Liver (tissue), 9 donors: ENCODE data around the gene DDX1. TPM values are rescaled to one million over a fixed set of nuclear protein-coding genes. Genes with fewer than 3 reads are reported as not detected.

Experiments used
- DNase-seq: peaks from one replicate; pipeline ENCODE4 v3.0.0-alpha.2; 2017; ENCODE audit warnings: low spot score
- H3K27ac ChIP-seq, 2 donors: one replicate each; pipeline ENCODE4 v1.7.0; 2013; ENCODE audit warnings: inconsistent platforms in 2 of 2, low read length in 2 of 2, control low read depth in 1 of 2, low read depth in 1 of 2, mild to moderate bottlenecking in 1 of 2
- H3K27me3 ChIP-seq, 4 donors: one replicate each; pipeline versions ENCODE4 v1.6.1 to v1.7.0; 2013; ENCODE audit warnings: low read length in 3 of 4, inconsistent platforms in 1 of 4, mild to moderate bottlenecking in 1 of 4, moderate library complexity in 1 of 4; ENCODE audit not compliant: control insufficient read depth in 4 of 4, insufficient read depth in 4 of 4
- H3K36me3 ChIP-seq, 4 donors: one replicate each; pipeline versions ENCODE4 v1.6.1 to v1.7.0; 2013; ENCODE audit warnings: low read length in 3 of 4, mild to moderate bottlenecking in 3 of 4, low read depth in 1 of 4, moderate library complexity in 1 of 4; ENCODE audit not compliant: control insufficient read depth in 4 of 4, insufficient read depth in 3 of 4
- H3K4me1 ChIP-seq, 4 donors: one replicate each; pipeline versions ENCODE4 v1.6.1 to v1.7.0; 2013; ENCODE audit warnings: low read length in 3 of 4, mild to moderate bottlenecking in 3 of 4, moderate library complexity in 1 of 4; ENCODE audit not compliant: control insufficient read depth in 4 of 4, insufficient read depth in 4 of 4
- H3K4me3 ChIP-seq, 3 donors: one replicate each; pipeline versions ENCODE4 v1.6.1 to v1.7.0; 2013; ENCODE audit warnings: low read length in 3 of 3, control low read depth in 1 of 3, low read depth in 1 of 3, mild to moderate bottlenecking in 1 of 3
- H3K9ac ChIP-seq, 2 donors: one replicate each; pipeline ENCODE4 v1.7.0; 2013; ENCODE audit warnings: low read length in 2 of 2, mild to moderate bottlenecking in 2 of 2, moderate library complexity in 2 of 2, control low read depth in 1 of 2, low read depth in 1 of 2
- H3K9me3 ChIP-seq, 4 donors: one replicate each; pipeline versions ENCODE4 v1.6.1 to v1.7.0; 2013; ENCODE audit warnings: low read length in 3 of 4; ENCODE audit not compliant: control insufficient read depth in 4 of 4
- EGR1 ChIP-seq, 2 donors: IDR thresholded peaks; 2 replicates each; pipeline ENCODE4 v1.6.1; 2016 to 2018; ENCODE audit warnings: antibody characterized with exemption in 2 of 2, low read depth in 2 of 2
- FOXA1 ChIP-seq: IDR thresholded peaks from 2 replicates; pipeline ENCODE4 v1.6.1; 2016; ENCODE audit warnings: antibody characterized with exemption
- FOXA2 ChIP-seq: IDR thresholded peaks from 2 replicates; pipeline ENCODE4 v1.6.1; 2016; ENCODE audit warnings: antibody characterized with exemption
- GABPA ChIP-seq, 2 donors: IDR thresholded peaks in 1 of 2; conservative IDR thresholded peaks in 1 of 2; 2 replicates each; pipeline ENCODE4 v1.6.1; 2016; ENCODE audit warnings: antibody characterized with exemption in 2 of 2, mild to moderate bottlenecking in 1 of 2, moderate library complexity in 1 of 2
- HNF4A ChIP-seq, 2 donors: conservative IDR thresholded peaks; 2 replicates each; pipeline ENCODE4 v1.6.1; 2016; ENCODE audit warnings: antibody characterized with exemption in 2 of 2, mild to moderate bottlenecking in 2 of 2
- HNF4G ChIP-seq: IDR thresholded peaks from 2 replicates; pipeline ENCODE4 v1.6.1; 2016; ENCODE audit warnings: antibody characterized with exemption
- JUND ChIP-seq, 2 donors: IDR thresholded peaks; 2 replicates each; pipeline ENCODE4 v1.6.1; 2016; ENCODE audit warnings: antibody characterized with exemption in 2 of 2
- NR2F2 ChIP-seq: IDR thresholded peaks from 2 replicates; pipeline ENCODE4 v1.6.1; 2016; ENCODE audit warnings: antibody characterized with exemption
- RAD21 ChIP-seq, 2 donors: IDR thresholded peaks; 2 replicates each; pipeline ENCODE4 v1.6.1; 2016; ENCODE audit warnings: antibody characterized with exemption in 2 of 2, mild to moderate bottlenecking in 2 of 2
- RXRA ChIP-seq, 2 donors: IDR thresholded peaks; 2 replicates each; pipeline ENCODE4 v1.6.1; 2017 to 2018; ENCODE audit warnings: antibody characterized with exemption in 2 of 2, mild to moderate bottlenecking in 1 of 2
- SP1 ChIP-seq: IDR thresholded peaks from 2 replicates; pipeline ENCODE4 v1.6.1; 2018; ENCODE audit warnings: antibody characterized with exemption, mild to moderate bottlenecking
- TAF1 ChIP-seq: conservative IDR thresholded peaks from 2 replicates; pipeline ENCODE4 v1.6.1; 2016; ENCODE audit warnings: antibody characterized with exemption, mild to moderate bottlenecking
- YY1 ChIP-seq: IDR thresholded peaks from 2 replicates; pipeline ENCODE4 v1.6.1; 2016; ENCODE audit warnings: antibody characterized with exemption, mild to moderate bottlenecking
- WGBS: extraction: QIAGEN DNeasy Blood & Tissue Kit; methylation state at CpG from one replicate; pipeline ENCODE4 v1.1.7; 2013; 5-methylcytosine and 5-hydroxymethylcytosine counted together
- polyA plus RNA-seq, 2 donors: library from polyadenylated mRNA; stranded (reverse) in 1 of 2; unstranded in 1 of 2; fragments of 200-250 nt in 1 of 2; fragments of >200 nt in 1 of 2; fragmentation: Nextera tagmentation in 1 of 2; extraction: Ambion mirVana in 1 of 2; gene quantifications; one replicate each; pipeline versions ENCODE4 v1.2.1 to v1.2.3, GENCODE V29; 2013 to 2015
- total RNA-seq, 2 donors: library from RNA; depleted of rRNA; stranded (reverse); fragments of >200 nt; gene quantifications; one replicate each; pipeline ENCODE4 v1.2.3, GENCODE V29; 2014
- TF ChIP-seq, protein P1 (sequence below): fragments of 150-350 bp; IDR thresholded peaks from 2 replicates; pipeline ENCODE4 v1.5.1; 2017; ENCODE audit warnings: improper control_type of control experiment, low read depth, low read length; ENCODE audit not compliant: missing input control
- TF ChIP-seq, protein P2 (sequence below): IDR thresholded peaks from 2 replicates; pipeline ENCODE4 v1.6.1; 2016; ENCODE audit warnings: antibody characterized with exemption, mild to moderate bottlenecking
- TF ChIP-seq, protein P3 (sequence below): IDR thresholded peaks from 2 replicates; pipeline ENCODE4 v1.6.1; 2016; ENCODE audit warnings: antibody characterized with exemption
- TF ChIP-seq, protein P4 (sequence below): IDR thresholded peaks from 2 replicates; pipeline ENCODE4 v1.6.1; 2016; ENCODE audit warnings: antibody characterized with exemption
- TF ChIP-seq, protein P5 (sequence below): IDR thresholded peaks from 2 replicates; pipeline ENCODE4 v1.6.1; 2016; ENCODE audit warnings: antibody characterized with exemption
- donor health status: healthy.
- donor health status: healthy.
- donor health status: healthy.
- donor health status: healthy.
- donor health status: healthy.

Gene DDX1
- total and polyA plus RNA-seq, 4 donors: 31.7 to 43.9 (median 38.8) TPM

DNA sequence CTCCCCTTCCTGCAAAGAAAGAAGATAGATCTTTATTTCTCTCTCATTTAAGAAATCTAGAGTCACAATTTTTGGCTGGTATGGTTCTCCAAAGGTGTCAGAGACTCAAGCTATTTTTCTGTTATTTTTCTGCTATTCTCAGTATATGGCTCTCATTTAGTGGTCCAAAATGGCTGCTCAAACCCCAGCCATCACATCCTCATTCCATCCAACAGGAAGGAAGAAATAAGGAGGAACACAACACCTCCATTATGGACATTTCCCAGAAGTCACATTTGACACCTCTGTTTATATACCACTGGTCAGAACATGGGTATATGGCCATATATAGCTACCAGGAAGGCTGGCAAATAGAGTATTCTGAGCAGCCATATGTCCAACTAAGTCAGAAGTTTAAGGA lies 7.4 kb upstream of the DDX1 start (continued):
- TF ChIP-seq, protein P1, sequence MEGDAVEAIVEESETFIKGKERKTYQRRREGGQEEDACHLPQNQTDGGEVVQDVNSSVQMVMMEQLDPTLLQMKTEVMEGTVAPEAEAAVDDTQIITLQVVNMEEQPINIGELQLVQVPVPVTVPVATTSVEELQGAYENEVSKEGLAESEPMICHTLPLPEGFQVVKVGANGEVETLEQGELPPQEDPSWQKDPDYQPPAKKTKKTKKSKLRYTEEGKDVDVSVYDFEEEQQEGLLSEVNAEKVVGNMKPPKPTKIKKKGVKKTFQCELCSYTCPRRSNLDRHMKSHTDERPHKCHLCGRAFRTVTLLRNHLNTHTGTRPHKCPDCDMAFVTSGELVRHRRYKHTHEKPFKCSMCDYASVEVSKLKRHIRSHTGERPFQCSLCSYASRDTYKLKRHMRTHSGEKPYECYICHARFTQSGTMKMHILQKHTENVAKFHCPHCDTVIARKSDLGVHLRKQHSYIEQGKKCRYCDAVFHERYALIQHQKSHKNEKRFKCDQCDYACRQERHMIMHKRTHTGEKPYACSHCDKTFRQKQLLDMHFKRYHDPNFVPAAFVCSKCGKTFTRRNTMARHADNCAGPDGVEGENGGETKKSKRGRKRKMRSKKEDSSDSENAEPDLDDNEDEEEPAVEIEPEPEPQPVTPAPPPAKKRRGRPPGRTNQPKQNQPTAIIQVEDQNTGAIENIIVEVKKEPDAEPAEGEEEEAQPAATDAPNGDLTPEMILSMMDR: no peak

DNA sequence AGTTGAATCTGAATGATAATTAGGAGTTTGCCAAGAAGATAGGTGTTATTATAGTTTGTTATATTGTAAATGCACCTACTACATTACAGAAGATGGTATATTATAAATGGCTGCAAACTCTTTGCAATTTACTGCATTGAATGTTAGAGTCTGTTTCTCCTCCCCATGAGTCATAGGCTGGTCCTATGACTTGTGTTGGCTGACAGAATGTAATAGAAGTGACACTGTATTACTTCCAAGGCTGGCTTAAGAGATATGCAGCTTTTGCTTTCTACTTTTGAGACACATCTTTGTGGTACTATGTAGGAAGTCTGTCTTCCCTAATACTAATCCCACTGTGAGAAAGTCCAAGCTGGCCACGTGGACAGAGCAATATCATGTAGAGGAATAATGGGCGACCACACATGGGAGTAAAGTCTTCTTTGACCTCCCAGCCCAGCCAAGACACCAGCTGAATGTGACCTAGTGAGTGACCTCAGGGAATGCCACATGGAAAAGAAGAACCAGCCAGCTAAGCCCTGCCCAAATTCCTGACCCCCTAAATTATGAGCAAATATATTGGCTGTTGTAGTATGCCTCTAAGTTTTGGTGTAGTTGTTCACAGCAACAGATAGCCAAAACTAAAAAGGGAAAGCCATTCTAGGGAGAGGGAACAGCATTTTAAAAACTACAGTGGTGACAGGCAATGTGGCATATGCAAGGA lies 6.8 kb upstream of the DDX1 start:
- Histone ChIP-seq H3K4me3 (no peak overlapping the region), H3K36me3 (no peaks in the 10 kb centered on the region), H3K4me1 (no peaks in the 10 kb centered on the region), H3K9me3 (no peaks in the 10 kb centered on the region), H3K27me3 (no peaks in the 10 kb centered on the region), H3K9ac (no peak overlapping the region), H3K27ac (no peak overlapping the region)
- TF ChIP-seq, protein P1: no peak
- TF ChIP-seq YY1: no peak
- no peak for TF ChIP-seq HNF4G
- no peak for TF ChIP-seq RXRA (IDR thresholded peaks at IDR 0.05)
- no peak for TF ChIP-seq JUND (IDR thresholded peaks at IDR 0.05)
- TF ChIP-seq FOXA1: no peak
- no peak for TF ChIP-seq FOXA2
- TF ChIP-seq TAF1: no peak
- TF ChIP-seq, protein P2, sequence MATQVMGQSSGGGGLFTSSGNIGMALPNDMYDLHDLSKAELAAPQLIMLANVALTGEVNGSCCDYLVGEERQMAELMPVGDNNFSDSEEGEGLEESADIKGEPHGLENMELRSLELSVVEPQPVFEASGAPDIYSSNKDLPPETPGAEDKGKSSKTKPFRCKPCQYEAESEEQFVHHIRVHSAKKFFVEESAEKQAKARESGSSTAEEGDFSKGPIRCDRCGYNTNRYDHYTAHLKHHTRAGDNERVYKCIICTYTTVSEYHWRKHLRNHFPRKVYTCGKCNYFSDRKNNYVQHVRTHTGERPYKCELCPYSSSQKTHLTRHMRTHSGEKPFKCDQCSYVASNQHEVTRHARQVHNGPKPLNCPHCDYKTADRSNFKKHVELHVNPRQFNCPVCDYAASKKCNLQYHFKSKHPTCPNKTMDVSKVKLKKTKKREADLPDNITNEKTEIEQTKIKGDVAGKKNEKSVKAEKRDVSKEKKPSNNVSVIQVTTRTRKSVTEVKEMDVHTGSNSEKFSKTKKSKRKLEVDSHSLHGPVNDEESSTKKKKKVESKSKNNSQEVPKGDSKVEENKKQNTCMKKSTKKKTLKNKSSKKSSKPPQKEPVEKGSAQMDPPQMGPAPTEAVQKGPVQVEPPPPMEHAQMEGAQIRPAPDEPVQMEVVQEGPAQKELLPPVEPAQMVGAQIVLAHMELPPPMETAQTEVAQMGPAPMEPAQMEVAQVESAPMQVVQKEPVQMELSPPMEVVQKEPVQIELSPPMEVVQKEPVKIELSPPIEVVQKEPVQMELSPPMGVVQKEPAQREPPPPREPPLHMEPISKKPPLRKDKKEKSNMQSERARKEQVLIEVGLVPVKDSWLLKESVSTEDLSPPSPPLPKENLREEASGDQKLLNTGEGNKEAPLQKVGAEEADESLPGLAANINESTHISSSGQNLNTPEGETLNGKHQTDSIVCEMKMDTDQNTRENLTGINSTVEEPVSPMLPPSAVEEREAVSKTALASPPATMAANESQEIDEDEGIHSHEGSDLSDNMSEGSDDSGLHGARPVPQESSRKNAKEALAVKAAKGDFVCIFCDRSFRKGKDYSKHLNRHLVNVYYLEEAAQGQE: no peak
- TF ChIP-seq, protein P3, sequence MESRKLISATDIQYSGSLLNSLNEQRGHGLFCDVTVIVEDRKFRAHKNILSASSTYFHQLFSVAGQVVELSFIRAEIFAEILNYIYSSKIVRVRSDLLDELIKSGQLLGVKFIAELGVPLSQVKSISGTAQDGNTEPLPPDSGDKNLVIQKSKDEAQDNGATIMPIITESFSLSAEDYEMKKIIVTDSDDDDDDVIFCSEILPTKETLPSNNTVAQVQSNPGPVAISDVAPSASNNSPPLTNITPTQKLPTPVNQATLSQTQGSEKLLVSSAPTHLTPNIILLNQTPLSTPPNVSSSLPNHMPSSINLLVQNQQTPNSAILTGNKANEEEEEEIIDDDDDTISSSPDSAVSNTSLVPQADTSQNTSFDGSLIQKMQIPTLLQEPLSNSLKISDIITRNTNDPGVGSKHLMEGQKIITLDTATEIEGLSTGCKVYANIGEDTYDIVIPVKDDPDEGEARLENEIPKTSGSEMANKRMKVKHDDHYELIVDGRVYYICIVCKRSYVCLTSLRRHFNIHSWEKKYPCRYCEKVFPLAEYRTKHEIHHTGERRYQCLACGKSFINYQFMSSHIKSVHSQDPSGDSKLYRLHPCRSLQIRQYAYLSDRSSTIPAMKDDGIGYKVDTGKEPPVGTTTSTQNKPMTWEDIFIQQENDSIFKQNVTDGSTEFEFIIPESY: no peak
- no peak for TF ChIP-seq GABPA (IDR thresholded peaks at IDR 0.05 in 1 of 2, conservative IDR thresholded peaks at IDR 0.05 in 1 of 2)
- TF ChIP-seq, protein P4, sequence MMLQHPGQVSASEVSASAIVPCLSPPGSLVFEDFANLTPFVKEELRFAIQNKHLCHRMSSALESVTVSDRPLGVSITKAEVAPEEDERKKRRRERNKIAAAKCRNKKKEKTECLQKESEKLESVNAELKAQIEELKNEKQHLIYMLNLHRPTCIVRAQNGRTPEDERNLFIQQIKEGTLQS: no peak
- TF ChIP-seq NR2F2: no peak
- no peak for TF ChIP-seq RAD21 (IDR thresholded peaks at IDR 0.05)
- TF ChIP-seq, protein P5, sequence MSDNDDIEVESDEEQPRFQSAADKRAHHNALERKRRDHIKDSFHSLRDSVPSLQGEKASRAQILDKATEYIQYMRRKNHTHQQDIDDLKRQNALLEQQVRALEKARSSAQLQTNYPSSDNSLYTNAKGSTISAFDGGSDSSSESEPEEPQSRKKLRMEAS: no peak
- no peak for TF ChIP-seq EGR1 (IDR thresholded peaks at IDR 0.05; ENCODE audit: low read depth in 2 of 2)
- no peak for TF ChIP-seq HNF4A (conservative IDR thresholded peaks at IDR 0.05)
- TF ChIP-seq SP1: no peak
- no peak for DNase-seq
- WGBS: 82% methylated on average over 2 of the region's 2 CpGs
